Neural cell (in vitro differentiated cells): Measurements from ENCODE around the gene RPL19. TPM values are rescaled to one million over a fixed set of nuclear protein-coding genes. Genes with fewer than 3 reads are reported as not detected.

Experiments
- H2AFZ ChIP-seq: fragments of 200-600, 300-800 bp; sonication (generic), shearing (Covaris generic); 2 replicates; pipeline ENCODE4 v1.6.0; 2014; ENCODE audit warnings: low read depth, mild to moderate bottlenecking, antibody characterized with exemption, low read length, moderate library complexity
- H3F3A ChIP-seq: fragments of 200-600 bp; shearing (Covaris generic); 2 replicates; pipeline ENCODE4 v1.6.1; 2016; ENCODE audit warnings: mild to moderate bottlenecking, moderate library complexity, mixed read lengths, antibody characterized with exemption, low read length; ENCODE audit not compliant: insufficient read depth, poor library complexity, severe bottlenecking
- H3K27ac ChIP-seq: fragments of 200-600, 300-800 bp; sonication (generic), shearing (Covaris generic); 2 replicates; pipeline ENCODE4 v1.5.1; 2014; ENCODE audit warnings: mild to moderate bottlenecking, low read length, moderate library complexity
- H3K27me3 ChIP-seq: fragments of 300-800, 200-600 bp; sonication (generic), shearing (Covaris generic); 2 replicates; pipeline ENCODE4 v1.6.0; 2014; ENCODE audit warnings: mild to moderate bottlenecking, low read depth, low read length, moderate library complexity; ENCODE audit not compliant: insufficient read depth
- H3K36me3 ChIP-seq: fragments of 300-800, 200-600 bp; sonication (generic), shearing (Covaris generic); 2 replicates; pipeline ENCODE4 v1.5.1; 2014; ENCODE audit warnings: mild to moderate bottlenecking, antibody characterized with exemption, low read length, moderate library complexity; ENCODE audit not compliant: insufficient read depth
- H3K4me2 ChIP-seq: fragments of 300-800, 200-600 bp; sonication (generic), shearing (Covaris generic); 2 replicates; pipeline ENCODE4 v1.6.0; 2014; ENCODE audit warnings: mild to moderate bottlenecking, low read length
- H3K4me3 ChIP-seq: fragments of 300-800, 200-600 bp; sonication (generic), shearing (Covaris generic); 2 replicates; pipeline ENCODE4 v1.5.1; 2014; ENCODE audit warnings: mild to moderate bottlenecking, low read length, moderate library complexity
- H3K79me2 ChIP-seq: fragments of 200-600 bp; shearing (Covaris generic); replicated peaks from 2 replicates; pipeline ENCODE4 v1.6.0; 2014; ENCODE audit warnings: mild to moderate bottlenecking, low read length, moderate library complexity; ENCODE audit not compliant: insufficient read depth
- H3K9ac ChIP-seq: fragments of 300-800, 200-600 bp; sonication (generic), shearing (Covaris generic); 2 replicates; pipeline ENCODE4 v1.6.1; 2016; ENCODE audit warnings: mild to moderate bottlenecking, low read length, mixed read lengths
- H3K9me2 ChIP-seq: fragments of 200-600 bp; shearing (Covaris generic); 2 replicates; pipeline ENCODE4 v1.6.1; 2016; ENCODE audit warnings: mild to moderate bottlenecking, low read length, mixed read lengths; ENCODE audit not compliant: insufficient read depth
- H3K9me3 ChIP-seq: fragments of 200-600, 300-800 bp; sonication (generic), shearing (Covaris generic); 2 replicates; pipeline ENCODE4 v1.6.1; 2016; ENCODE audit warnings: mild to moderate bottlenecking, mixed run types, low read length, moderate library complexity, mixed read lengths
- H4K20me1 ChIP-seq: fragments of 200-600 bp; shearing (Covaris generic); 2 replicates; pipeline ENCODE4 v1.6.1; 2016; ENCODE audit warnings: mild to moderate bottlenecking, mixed run types; ENCODE audit not compliant: insufficient read depth
- CTCF ChIP-seq: fragments of 450-650 bp; IDR thresholded peaks from 2 replicates; pipeline ENCODE4 v1.5.1; 2014; ENCODE audit warnings: antibody characterized with exemption, mild to moderate bottlenecking, moderate library complexity; ENCODE audit not compliant: poor library complexity, severe bottlenecking
- EP300 ChIP-seq: fragments of 450-650 bp; conservative IDR thresholded peaks from 2 replicates; pipeline ENCODE4 v1.6.1; 2014; ENCODE audit warnings: antibody characterized with exemption, mild to moderate bottlenecking, moderate library complexity; ENCODE audit not compliant: poor library complexity, severe bottlenecking
- EZH2 ChIP-seq: fragments of 200-600, 300-800 bp; shearing (Covaris generic), sonication (generic); IDR thresholded peaks from 2 replicates; pipeline ENCODE4 v1.6.1; 2014; ENCODE audit warnings: antibody characterized with exemption, low read length, borderline replicate concordance, mild to moderate bottlenecking; ENCODE audit not compliant: insufficient read depth, poor library complexity, severe bottlenecking
- MXI1 ChIP-seq: fragments of 450-650 bp; conservative IDR thresholded peaks from 2 replicates; pipeline ENCODE4 v1.6.1; 2014; ENCODE audit warnings: antibody characterized with exemption, mild to moderate bottlenecking; ENCODE audit not compliant: poor library complexity, severe bottlenecking
- POLR2AphosphoS5 ChIP-seq: IDR thresholded peaks from 2 replicates; pipeline ENCODE4 v1.6.1; 2012
- RAD21 ChIP-seq: fragments of 450-650 bp; conservative IDR thresholded peaks from 2 replicates; pipeline ENCODE4 v1.6.1; 2014; ENCODE audit warnings: antibody characterized with exemption, mild to moderate bottlenecking, moderate library complexity
- REST ChIP-seq: IDR thresholded peaks from 2 replicates; pipeline ENCODE4 v1.6.1; 2012; ENCODE audit warnings: borderline replicate concordance
- SMC3 ChIP-seq: fragments of 450-650 bp; conservative IDR thresholded peaks from 2 replicates; pipeline ENCODE4 v1.6.1; 2014; ENCODE audit warnings: antibody characterized with exemption, mild to moderate bottlenecking, moderate library complexity; ENCODE audit not compliant: poor library complexity
- TAF1 ChIP-seq: IDR thresholded peaks from 2 replicates; pipeline ENCODE4 v1.6.1; 2012; ENCODE audit warnings: low read depth
- polyA plus RNA-seq: library from polyadenylated mRNA; depleted of rRNA; stranded (reverse); fragments of >200 nt; gene quantifications from 2 replicates; pipeline ENCODE4 v1.2.3, GENCODE V29; 2014

The RPL19 gene
- polyA plus RNA-seq, 1 donor from 2014 or later: 1,623 TPM

GRCh38 chr17:39193346-39193745 is 6.7 kb upstream of the RPL19 start:
- no peaks in the 10 kb centered on the region for H3K36me3 ChIP-seq

More at GRCh38 chr17:39193346-39193745, 6.7 kb upstream of the RPL19 start:
- Histone ChIP-seq H3K9me3 (no peaks in the 10 kb centered on the region), H3K4me2 (no peak overlapping the region), H3K9ac (no peak overlapping the region), H3K4me3 (peak overlapping the region; percentile 98), H3K27me3 (no peaks in the 10 kb centered on the region), H3K9me2 (no peaks in the 10 kb centered on the region), H2AFZ (no peak overlapping the region), H4K20me1 (peaks cover 6% of the 10 kb centered on the region), H3K79me2 (peaks cover 26% of the 10 kb centered on the region), H3K27ac (no peak overlapping the region), H3F3A (no peaks in the 10 kb centered on the region)
- TF ChIP-seq REST: no peak
- no peak for TF ChIP-seq RAD21
- no peak for TF ChIP-seq POLR2AphosphoS5
- no peak for TF ChIP-seq MXI1
- TF ChIP-seq EP300: no peak
- TF ChIP-seq EZH2: no peak
- TF ChIP-seq SMC3: no peak
- TF ChIP-seq CTCF: no peak
- TF ChIP-seq TAF1: no peak
